Hepatocyte (in vitro differentiated cells): ENCODE data around the gene HSF2BP. TPM values are rescaled to one million over a fixed set of nuclear protein-coding genes. Genes with fewer than 3 reads are reported as not detected.

Source experiments
- DNase-seq: peaks from one replicate; pipeline ENCODE4 v3.0.0-alpha.2; 2016; ENCODE audit warnings: low spot score
- H2AFZ ChIP-seq: fragments of 200-600 bp; sonication (generic); 2 replicates; pipeline ENCODE4 v1.6.0; 2016; ENCODE audit warnings: antibody characterized with exemption, mild to moderate bottlenecking
- H3K27ac ChIP-seq: fragments of 200-600 bp; sonication (generic); 2 replicates; pipeline ENCODE4 v1.5.1; 2016; ENCODE audit warnings: mild to moderate bottlenecking
- H3K27me3 ChIP-seq: fragments of 200-600 bp; sonication (generic); 2 replicates; pipeline ENCODE4 v1.6.1; 2016
- H3K36me3 ChIP-seq: fragments of 200-600 bp; sonication (generic); replicated peaks from 2 replicates; pipeline ENCODE4 v1.5.1; 2016; ENCODE audit warnings: low read depth; ENCODE audit not compliant: insufficient read depth
- H3K4me1 ChIP-seq: fragments of 200-600 bp; sonication (generic); 2 replicates; pipeline ENCODE4 v1.5.1; 2016; ENCODE audit warnings: mild to moderate bottlenecking, moderate library complexity; ENCODE audit not compliant: insufficient read depth
- H3K4me2 ChIP-seq: fragments of 200-600 bp; sonication (generic); 2 replicates; pipeline ENCODE4 v1.6.0; 2016
- H3K4me3 ChIP-seq: fragments of 200-600 bp; sonication (generic); 2 replicates; pipeline ENCODE4 v1.5.1; 2016; ENCODE audit warnings: mild to moderate bottlenecking
- H3K79me2 ChIP-seq: fragments of 200-600 bp; sonication (generic); 2 replicates; pipeline ENCODE4 v1.6.0; 2017; ENCODE audit warnings: mild to moderate bottlenecking
- H3K9me2 ChIP-seq: fragments of 200-600 bp; sonication (generic); replicated peaks from 2 replicates; pipeline ENCODE4 v1.6.0; 2017; ENCODE audit warnings: mild to moderate bottlenecking; ENCODE audit not compliant: insufficient read depth
- H3K9me3 ChIP-seq: fragments of 200-600 bp; sonication (generic); 2 replicates; pipeline ENCODE4 v1.5.1; 2016; ENCODE audit warnings: low read depth, mild to moderate bottlenecking
- H4K20me1 ChIP-seq: fragments of 200-600 bp; sonication (generic); 2 replicates; pipeline ENCODE4 v1.6.0; 2016; ENCODE audit warnings: mild to moderate bottlenecking; ENCODE audit not compliant: insufficient read depth, poor library complexity, severe bottlenecking
- CTCF ChIP-seq: fragments of 200-600 bp; sonication (generic); IDR thresholded peaks from 2 replicates; pipeline ENCODE4 v1.5.1; 2016; ENCODE audit warnings: antibody characterized with exemption, mild to moderate bottlenecking; ENCODE audit not compliant: poor library complexity
- EZH2 ChIP-seq: fragments of 200-600 bp; sonication (generic); IDR thresholded peaks from 2 replicates; pipeline ENCODE4 v1.6.1; 2016; ENCODE audit warnings: antibody characterized with exemption, mild to moderate bottlenecking, borderline replicate concordance
- EZH2phosphoT487 ChIP-seq: fragments of 200-600 bp; sonication (generic); IDR thresholded peaks from one replicate; pipeline ENCODE4 v1.6.1; 2018; ENCODE audit warnings: antibody characterized with exemption, mild to moderate bottlenecking, low read depth, moderate library complexity; ENCODE audit not compliant: unreplicated experiment, severe bottlenecking
- WGBS: methylation state at CpG from one replicate; pipeline ENCODE4 v1.1.6; 2016; ENCODE audit warnings: low lambda C conversion rate; ENCODE audit errors: missing lambda C conversion rate; 5-methylcytosine and 5-hydroxymethylcytosine counted together
- polyA plus RNA-seq: library from polyadenylated mRNA; unstranded; fragments of >200 nt; fragmentation: Nextera tagmentation; extraction: Ambion mirVana; gene quantifications from 2 replicates; pipeline ENCODE4 v1.2.1, GENCODE V29; 2016
- total RNA-seq: library from RNA; depleted of rRNA; stranded (reverse); fragments of >200 nt; gene quantifications from 2 replicates; pipeline ENCODE4 v1.2.3, GENCODE V29; 2014

The HSF2BP gene
- total and polyA plus RNA-seq, 2 experiments from 2014 or later = 1.3 to 1.4 TPM

- 92% methylated on average over 22 of the region's 27 CpGs for WGBS
- H3K4me2 ChIP-seq = no peak overlapping the region
- H3K9me2 ChIP-seq = no peaks in the 10 kb centered on the region
- H3K27me3 ChIP-seq = no peaks in the 10 kb centered on the region
- H3K4me1 ChIP-seq = no peaks in the 10 kb centered on the region
- no peak for DNase-seq
- H3K36me3 ChIP-seq = no peaks in the 10 kb centered on the region
- H3K79me2 ChIP-seq = no peaks in the 10 kb centered on the region
- no peak overlapping the region for H3K27ac ChIP-seq
- TF ChIP-seq EZH2phosphoT487 (no peak), CTCF (no peak), EZH2 (no peak)
- no peaks in the 10 kb centered on the region for H4K20me1 ChIP-seq
- H3K4me3 ChIP-seq = no peak overlapping the region
- no peak overlapping the region for H2AFZ ChIP-seq
- no peaks in the 10 kb centered on the region for H3K9me3 ChIP-seq
Measured at GRCh38 chr21:43694437-43695079, 35.3 kb upstream of the HSF2BP start.

GRCh38 chr21:43693981-43694380 lies 34.7 kb upstream of the HSF2BP start:
- WGBS = 98% methylated on average over 22 of the region's 23 CpGs
- Histone ChIP-seq H3K27me3 (no peaks in the 10 kb centered on the region), H3K36me3 (no peaks in the 10 kb centered on the region), H3K9me2 (no peaks in the 10 kb centered on the region), H3K79me2 (no peaks in the 10 kb centered on the region), H3K9me3 (no peaks in the 10 kb centered on the region), H3K27ac (no peak overlapping the region), H3K4me3 (no peak overlapping the region), H3K4me2 (no peak overlapping the region), H4K20me1 (no peaks in the 10 kb centered on the region), H3K4me1 (no peaks in the 10 kb centered on the region), H2AFZ (no peak overlapping the region)
- TF ChIP-seq EZH2 (no peak), CTCF (no peak), EZH2phosphoT487 (no peak)
- DNase-seq = no peak

GRCh38 chr21:43692949-43693348 lies 33.7 kb upstream of the HSF2BP start:
- Histone ChIP-seq H3K4me2 (no peak overlapping the region), H4K20me1 (no peaks in the 10 kb centered on the region), H3K9me3 (no peaks in the 10 kb centered on the region), H3K27me3 (no peaks in the 10 kb centered on the region), H2AFZ (no peak overlapping the region), H3K4me3 (no peak overlapping the region), H3K79me2 (no peaks in the 10 kb centered on the region), H3K27ac (no peak overlapping the region), H3K36me3 (no peaks in the 10 kb centered on the region), H3K4me1 (no peaks in the 10 kb centered on the region), H3K9me2 (no peaks in the 10 kb centered on the region)
- 92% methylated on average over 8 of the region's 8 CpGs for WGBS
- TF ChIP-seq CTCF = no peak
- TF ChIP-seq EZH2 = no peak
- no peak for TF ChIP-seq EZH2phosphoT487
- DNase-seq = no peak

- H3K36me3 ChIP-seq = no peaks in the 10 kb centered on the region
Measured at GRCh38 chr21:43691801-43692200, 32.5 kb upstream of the HSF2BP start.

More at GRCh38 chr21:43691801-43692200, 32.5 kb upstream of the HSF2BP start:
- no peak for DNase-seq
- Histone ChIP-seq H3K79me2 (no peaks in the 10 kb centered on the region), H3K4me2 (no peak overlapping the region), H3K4me1 (no peaks in the 10 kb centered on the region), H2AFZ (no peak overlapping the region), H3K4me3 (no peak overlapping the region), H3K27me3 (no peaks in the 10 kb centered on the region), H4K20me1 (no peaks in the 10 kb centered on the region), H3K27ac (no peak overlapping the region), H3K9me2 (no peaks in the 10 kb centered on the region), H3K9me3 (no peaks in the 10 kb centered on the region)
- 96% methylated on average over 10 of the region's 10 CpGs for whole genome bisulfite sequencing
- TF ChIP-seq CTCF (no peak), EZH2 (no peak), EZH2phosphoT487 (no peak)
